Activated CD8-positive, alpha-beta memory T cell treated with anti-CD3 and anti-CD28 coated beads for 1 hour (primary cell): ENCODE measurements around the gene IQSEC1.

ENCODE experiments used
- DNase-seq, 2 donors: peaks; one replicate each; pipeline ENCODE4 v3.0.0-alpha.2; 2020; ENCODE audit warnings: low read depth in 1 of 2; ENCODE audit errors: extremely low read depth in 1 of 2

The IQSEC1 gene

GRCh38 chr3:13070391-13071070 is 2.7 kb downstream of the IQSEC1 start:
- no peak for DNase-seq

GRCh38 chr3:13069495-13069894 is 3.7 kb downstream of the IQSEC1 start:
- DNase-seq = peak in 1 of 2 donors; percentile 24

- DNase-seq = no peak
Measured at GRCh38 chr3:13068269-13069010, 4.8 kb downstream of the IQSEC1 start.

- no peak for DNase-seq
Measured at GRCh38 chr3:13067778-13068177, 5.5 kb downstream of the IQSEC1 start.

GRCh38 chr3:13066834-13067233 is 6.4 kb downstream of the IQSEC1 start:
- no peak for DNase-seq

- no peak for DNase-seq
Measured at GRCh38 chr3:13066236-13066635, 7.0 kb downstream of the IQSEC1 start.

GRCh38 chr3:13065727-13066126 is 7.5 kb downstream of the IQSEC1 start:
- no peak for DNase-seq

- no peak for DNase-seq
Measured at GRCh38 chr3:13064964-13065363, 8.3 kb downstream of the IQSEC1 start.

- DNase-seq = no peak
Measured at GRCh38 chr3:13064159-13064868, 8.9 kb downstream of the IQSEC1 start.

- no peak for DNase-seq
Measured at GRCh38 chr3:13063225-13063624, 10.0 kb downstream of the IQSEC1 start.

GRCh38 chr3:13062647-13063046 is 10.6 kb downstream of the IQSEC1 start:
- DNase-seq = no peak

GRCh38 chr3:13060341-13060910 is 12.8 kb downstream of the IQSEC1 start:
- DNase-seq = no peak

- no peak for DNase-seq
Measured at GRCh38 chr3:13058346-13059120, 14.7 kb downstream of the IQSEC1 start.

GRCh38 chr3:13057282-13058040 is 15.8 kb downstream of the IQSEC1 start:
- no peak for DNase-seq

GRCh38 chr3:13055634-13056033 is 17.6 kb downstream of the IQSEC1 start:
- DNase-seq = no peak

- DNase-seq = no peak
Measured at GRCh38 chr3:13054341-13055285, 18.6 kb downstream of the IQSEC1 start.

GRCh38 chr3:13053893-13054292 is 19.3 kb downstream of the IQSEC1 start:
- no peak for DNase-seq

- DNase-seq = no peak
Measured at GRCh38 chr3:13053420-13053819, 19.8 kb downstream of the IQSEC1 start.
